H1 (cell line): ENCODE results near the gene KRT81. TPM values are rescaled to one million over a fixed set of nuclear protein-coding genes. Genes with fewer than 3 reads are reported as not detected.

Experiments
- HDAC2 ChIP-seq, 2 experiments: fragments of 300-600 bp in 1 of 2; sonication (generic) in 1 of 2; IDR thresholded peaks; 2 replicates each; pipeline ENCODE4 v1.6.1; 2011 to 2012; ENCODE audit warnings: low read depth in 2 of 2, low read length in 2 of 2, mild to moderate bottlenecking in 2 of 2, moderate library complexity in 2 of 2, borderline replicate concordance in 1 of 2, inconsistent platforms in 1 of 2
- RBBP5 ChIP-seq: IDR thresholded peaks from 2 replicates; pipeline ENCODE4 v1.7.1; 2012; ENCODE audit warnings: low read depth, mild to moderate bottlenecking, inconsistent platforms, low read length, moderate library complexity, borderline replicate concordance
- SP2 ChIP-seq: IDR thresholded peaks from 2 replicates; pipeline ENCODE4 v1.6.1; 2012; ENCODE audit warnings: mild to moderate bottlenecking, low read length, inconsistent platforms
- SUZ12 ChIP-seq: fragments of 200-600 bp; sonication (generic); IDR thresholded peaks from 2 replicates; pipeline ENCODE4 v1.6.1; 2012; ENCODE audit warnings: mild to moderate bottlenecking, inconsistent platforms, low read length, moderate library complexity, mixed read lengths
- polyA plus RNA-seq, 7 experiments: library from polyadenylated mRNA; depleted of rRNA in 3 of 7; stranded (reverse) in 5 of 7; unstranded in 2 of 7; fragments of >200 nt in 5 of 7; fragments of 200-250 nt in 2 of 7; gene quantifications; 1 replicate in 5 of 7; 2 replicates in 1 of 7; 4 replicates in 1 of 7; pipeline versions ENCODE4 v1.2.1 to v1.2.3, GENCODE V29; 2011 to 2013; ENCODE audit warnings: missing spikeins in 2 of 7, mixed read lengths in 2 of 7
- total RNA-seq: library from RNA; stranded (reverse); fragmentation: NEBNext Ultra II Directional; extraction: Animal tissue kit (Norgen Biotek cat#: 25700); gene quantifications from 2 replicates; pipeline ENCODE4 v1.2.1, GENCODE V29; 2021
- TF ChIP-seq, protein P1 (sequence below): IDR thresholded peaks from 2 replicates; pipeline ENCODE4 v1.6.1; 2012; ENCODE audit warnings: inconsistent platforms

The KRT81 gene
- total and polyA plus RNA-seq, 2 of the 8 experiments (the other 6 are each of a cell fraction or from before 2014, with no cell fraction given): not detected

DNA sequence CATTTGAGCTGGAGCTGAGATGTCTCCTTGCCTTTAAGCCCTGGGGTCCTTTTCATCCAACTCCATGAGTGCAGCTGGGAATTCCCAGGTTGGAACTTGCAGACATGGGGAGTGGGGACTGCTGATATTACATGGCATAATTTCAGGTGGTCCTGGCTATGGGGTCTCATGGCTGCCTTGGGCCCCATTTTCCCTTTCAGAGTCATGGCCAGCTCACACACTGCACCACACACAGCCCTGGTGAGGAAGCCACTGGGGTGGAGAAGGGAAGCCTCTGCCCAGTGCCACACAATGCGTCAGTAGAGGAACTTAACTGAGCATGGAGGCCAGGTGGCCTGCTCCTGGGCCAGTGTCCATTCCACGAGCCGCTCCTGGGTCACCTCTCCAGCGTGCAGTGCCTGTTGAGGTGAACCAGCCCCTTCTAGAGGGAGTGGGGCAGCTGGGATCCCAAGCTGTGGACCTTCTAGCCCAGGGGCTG lies 34.2 kb downstream of the KRT81 start (continued):
- no peak for TF ChIP-seq SUZ12
- no peak for TF ChIP-seq RBBP5
- TF ChIP-seq SP2: no peak
- TF ChIP-seq HDAC2 (IDR thresholded peaks at IDR 0.05; ENCODE audit: borderline replicate concordance in 1 of 2, low read depth in 2 of 2, low read length in 2 of 2): no peak
- TF ChIP-seq, protein P1, sequence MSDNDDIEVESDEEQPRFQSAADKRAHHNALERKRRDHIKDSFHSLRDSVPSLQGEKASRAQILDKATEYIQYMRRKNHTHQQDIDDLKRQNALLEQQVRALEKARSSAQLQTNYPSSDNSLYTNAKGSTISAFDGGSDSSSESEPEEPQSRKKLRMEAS: no peak
